GM10248 (cell line): ENCODE data around the gene CHST6.

Experiments used
- CTCF ChIA-PET: fragments of 300-600 bp; sonication (Branson Sonifier 250); formaldehyde crosslinking; extraction: SDS; loops from one replicate; lab custom pipeline; 2021; ENCODE audit warnings: antibody characterized with exemption; lab: Yijun Ruan, JAX
- POLR2A ChIA-PET: fragments of 350-650 bp; sonication (Branson Sonifier 250); formaldehyde crosslinking; extraction: SDS; loops from one replicate; lab custom pipeline; 2020; ENCODE audit warnings: antibody characterized with exemption; lab: Yijun Ruan, JAX
- DNase-seq: peaks from one replicate; pipeline ENCODE4 v3.0.0; 2012; ENCODE audit errors: extremely low spot score
- TF ChIP-seq, protein P1 (sequence below): IDR thresholded peaks from 2 replicates; pipeline ENCODE4 v1.5.1; 2012; ENCODE audit warnings: mild to moderate bottlenecking, low read depth; ENCODE audit errors: extremely low read depth, missing control alignments, control extremely low read depth

The CHST6 gene

DNA sequence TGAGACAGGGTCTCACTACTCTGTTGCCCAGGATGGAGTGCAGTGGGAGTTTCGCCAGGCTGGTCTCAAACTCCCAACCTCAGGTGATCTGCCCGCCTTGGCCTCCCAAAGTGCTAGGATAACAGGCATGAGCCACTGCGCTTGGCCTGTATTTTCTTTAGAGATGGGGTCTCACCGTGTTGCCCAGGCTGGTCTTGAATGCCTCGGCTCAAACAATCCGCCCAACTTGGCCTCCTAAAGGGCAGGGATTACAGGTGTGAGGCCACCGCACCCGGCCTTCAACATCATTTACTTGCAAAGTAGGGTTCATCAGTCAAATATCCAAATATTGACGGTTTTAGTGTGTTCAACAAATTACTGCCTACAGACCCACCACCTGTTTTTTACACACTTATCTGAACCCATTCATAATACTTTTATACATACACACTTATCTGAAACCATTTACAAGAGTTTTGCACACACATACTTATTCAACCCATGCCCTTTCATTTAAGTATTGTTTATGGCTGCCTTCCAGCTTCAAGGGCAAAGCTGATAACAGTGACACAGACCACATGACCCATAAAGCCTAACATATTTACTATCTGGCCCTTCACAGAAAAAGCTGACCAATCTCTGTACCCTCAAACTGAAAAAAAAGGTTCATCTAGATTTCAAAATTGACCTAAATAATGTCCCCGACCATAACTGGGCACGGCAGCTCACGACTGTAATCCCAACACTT is 42.6 kb downstream of the CHST6 start:
- POLR2A ChIA-PET = no interaction called here
- CTCF ChIA-PET = interaction anchor here (0.7 to 2.2 kb wide), 8 partner anchors 11 to 170 kb away, joined by 3 to 12 read pairs (median 6); partner anchors contain the start of gene CFDP1
- DNase-seq = no peak
- TF ChIP-seq, protein P1, sequence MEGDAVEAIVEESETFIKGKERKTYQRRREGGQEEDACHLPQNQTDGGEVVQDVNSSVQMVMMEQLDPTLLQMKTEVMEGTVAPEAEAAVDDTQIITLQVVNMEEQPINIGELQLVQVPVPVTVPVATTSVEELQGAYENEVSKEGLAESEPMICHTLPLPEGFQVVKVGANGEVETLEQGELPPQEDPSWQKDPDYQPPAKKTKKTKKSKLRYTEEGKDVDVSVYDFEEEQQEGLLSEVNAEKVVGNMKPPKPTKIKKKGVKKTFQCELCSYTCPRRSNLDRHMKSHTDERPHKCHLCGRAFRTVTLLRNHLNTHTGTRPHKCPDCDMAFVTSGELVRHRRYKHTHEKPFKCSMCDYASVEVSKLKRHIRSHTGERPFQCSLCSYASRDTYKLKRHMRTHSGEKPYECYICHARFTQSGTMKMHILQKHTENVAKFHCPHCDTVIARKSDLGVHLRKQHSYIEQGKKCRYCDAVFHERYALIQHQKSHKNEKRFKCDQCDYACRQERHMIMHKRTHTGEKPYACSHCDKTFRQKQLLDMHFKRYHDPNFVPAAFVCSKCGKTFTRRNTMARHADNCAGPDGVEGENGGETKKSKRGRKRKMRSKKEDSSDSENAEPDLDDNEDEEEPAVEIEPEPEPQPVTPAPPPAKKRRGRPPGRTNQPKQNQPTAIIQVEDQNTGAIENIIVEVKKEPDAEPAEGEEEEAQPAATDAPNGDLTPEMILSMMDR = no peak

DNA sequence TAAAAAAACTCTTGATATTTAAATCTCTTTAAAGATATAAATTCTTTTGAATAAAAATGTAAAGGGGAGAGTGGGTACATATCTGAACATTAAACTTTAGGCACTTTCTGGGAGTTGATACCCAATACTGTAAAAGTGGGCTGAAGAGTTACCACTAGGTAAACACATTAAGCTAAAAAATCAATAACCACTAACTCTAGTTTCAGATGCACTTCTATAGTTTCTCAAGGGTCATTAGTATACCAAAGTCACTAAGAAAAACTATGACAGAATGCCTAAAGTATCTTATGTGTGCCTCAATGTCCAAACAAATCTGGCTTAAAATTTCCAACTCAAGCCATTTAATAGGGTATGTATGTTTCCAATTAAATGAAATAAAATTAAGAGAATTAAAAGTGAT is 48.8 kb downstream of the CHST6 start:
- TF ChIP-seq, protein P1 = no peak
- no peak for DNase-seq
- ChIA-PET POLR2A (no interaction called here), CTCF (interaction anchor here (1.3 to 3.3 kb wide), 4 partner anchors 11 to 26 kb away, joined by 5 to 12 read pairs (median 8); partner anchors contain the start of genes CFDP1 and TMEM170A)

DNA sequence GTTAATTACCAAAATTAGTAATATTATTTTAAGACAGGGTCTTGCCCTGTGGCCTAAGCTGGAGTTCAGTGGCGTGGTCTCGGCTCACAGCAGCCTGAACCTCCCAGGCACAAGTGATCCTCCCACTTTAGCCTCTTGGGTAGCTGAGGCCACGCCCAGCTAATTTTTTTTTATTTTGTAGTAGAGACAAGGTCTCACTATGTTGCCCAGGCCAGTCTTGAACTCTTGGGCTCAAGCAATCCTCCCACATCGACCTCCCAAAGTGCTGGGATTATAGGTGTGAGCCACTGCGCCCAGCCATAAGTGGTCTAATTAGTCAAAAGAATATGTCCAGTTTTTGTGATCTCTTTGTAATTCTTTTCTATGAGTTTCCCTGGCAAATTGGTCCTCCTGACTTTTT is 49.9 kb downstream of the CHST6 start:
- no peak for DNase-seq
- ChIA-PET CTCF (interaction anchor here (0.9 to 3.3 kb wide), 7 partner anchors 12 to 246 kb away, joined by 3 to 11 read pairs (median 5); partner anchors contain the start of gene TMEM170A), POLR2A (interaction anchor here (0.8 kb wide), 1 partner anchor 12 kb away, joined by 3 read pairs; the partner anchor contains the start of gene CFDP1)
- TF ChIP-seq, protein P1 = no peak

DNA sequence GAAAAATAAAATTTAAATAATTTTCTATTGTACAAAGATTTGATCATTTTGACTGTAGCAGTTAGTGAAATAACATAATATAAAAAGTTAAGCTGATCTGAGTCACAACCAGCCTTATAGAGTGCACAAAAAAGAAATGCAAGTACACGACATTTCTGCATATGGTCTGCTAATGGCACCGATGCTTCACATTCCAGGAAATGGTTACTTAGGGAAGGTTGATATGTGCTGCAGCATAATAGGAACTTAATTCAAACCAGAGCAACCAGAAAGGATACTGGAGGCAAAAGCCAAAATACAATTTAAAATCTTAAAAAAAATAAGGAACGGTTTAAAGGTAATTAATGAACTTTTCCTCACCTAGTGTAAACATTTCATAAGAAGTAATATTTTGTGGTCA is 51.9 kb downstream of the CHST6 start:
- ChIA-PET POLR2A (no interaction called here), CTCF (interaction anchor here (1.5 to 2.3 kb wide), 5 partner anchors 9 to 78 kb away, joined by 3 to 11 read pairs (median 4); partner anchors contain the start of gene TMEM170A)
- TF ChIP-seq, protein P1 = no peak
- no peak for DNase-seq

DNA sequence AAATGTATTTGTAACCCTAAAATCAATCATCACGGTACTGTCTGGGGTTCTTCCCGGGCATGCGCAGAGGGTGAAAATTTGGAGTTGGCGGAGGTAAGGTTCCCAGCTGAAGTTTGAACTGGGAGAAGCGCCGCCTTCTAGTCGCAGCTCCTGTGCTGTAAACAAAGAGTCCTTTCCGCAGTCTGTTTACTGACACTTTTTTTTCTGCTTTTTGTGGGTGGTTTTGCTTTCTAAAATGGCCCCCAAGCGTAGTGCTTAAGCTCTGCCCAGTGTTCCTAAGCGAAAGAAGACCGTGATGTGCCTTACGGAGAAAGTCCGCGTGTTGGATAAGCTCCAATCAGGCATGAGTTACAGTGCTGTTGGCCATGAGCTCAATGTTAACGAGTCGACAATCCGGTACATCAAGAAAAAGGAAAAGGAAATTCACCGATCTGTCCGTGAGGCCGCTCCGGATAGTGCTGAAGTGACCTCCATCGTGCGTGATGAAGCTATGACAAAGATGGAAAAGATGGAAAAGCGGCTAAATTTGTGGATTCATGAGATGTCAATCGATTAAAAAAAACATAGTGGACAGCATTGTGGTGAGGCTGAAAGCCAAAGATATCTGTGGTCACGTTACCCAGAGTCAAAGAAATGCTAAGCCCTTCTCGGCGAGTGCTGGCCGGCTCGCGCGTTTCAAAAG is 61.4 kb downstream of the CHST6 start:
- TF ChIP-seq, protein P1 = no peak
- ChIA-PET POLR2A (interaction anchor here (0.8 to 1.1 kb wide), 3 partner anchors 11 to 214 kb away, joined by 3 to 4 read pairs (median 3); partner anchors contain the start of genes KARS1 and TERF2IP), CTCF (interaction anchor here (0.8 to 2.6 kb wide), 15 partner anchors 10 to 87 kb away, joined by 3 to 23 read pairs (median 4); partner anchors contain the start of gene TMEM170A)
- peak; percentile 82 for DNase-seq
